ENCODE data around the gene FGF7. TPM values are rescaled to one million over a fixed set of nuclear protein-coding genes. Genes with fewer than 3 reads are reported as not detected.

The FGF7 gene
- total and polyA plus RNA-seq, 9 of the 15 experiments (the other 6 are each of a cell fraction or from before 2014, with no cell fraction given) = not detected

GRCh38 chr15:49472338-49472737 lies 49.3 kb downstream of the FGF7 start (continued):
- no peak for TF ChIP-seq SP1 (CRISPR knock-in tag; IDR thresholded peaks at IDR 0.05)
- no peak for TF ChIP-seq ZBTB26 (CRISPR knock-in tag; IDR thresholded peaks at IDR 0.05)
- TF ChIP-seq KAT8 (IDR thresholded peaks at IDR 0.05; ENCODE audit: low read depth) = no peak
- TF ChIP-seq ZNF316 (IDR thresholded peaks at IDR 0.05) = peak; percentile 69
- no peak for TF ChIP-seq CHD2 (IDR thresholded peaks at IDR 0.05; ENCODE audit: low read depth, low read length)
- no peak for TF ChIP-seq RAD51 (IDR thresholded peaks at IDR 0.05; ENCODE audit: borderline replicate concordance, low read depth)
- TF ChIP-seq TFE3 (CRISPR knock-in tag; IDR thresholded peaks at IDR 0.05) = no peak
- TF ChIP-seq LEF1 (IDR thresholded peaks at IDR 0.05) = no peak
- no peak for TF ChIP-seq STAT5B (CRISPR knock-in tag; IDR thresholded peaks at IDR 0.05)
- TF ChIP-seq ARID2 (IDR thresholded peaks at IDR 0.05) = no peak

- Histone ChIP-seq H3K27ac (ENCODE audit: extremely low read depth, low read depth, low read length) (no peak overlapping the region), H3K27me3 (ENCODE audit: control insufficient read depth in 2 of 2, insufficient read depth in 2 of 2, low read length in 2 of 2) (no peaks in the 10 kb centered on the region), H3K4me1 (replicated peaks in 1 of 2; ENCODE audit: control insufficient read depth in 2 of 2, insufficient read depth in 2 of 2, low read length in 2 of 2) (no peaks in the 10 kb centered on the region), H4K20me1 (replicated peaks; ENCODE audit: control insufficient read depth, insufficient read depth, low read length) (no peaks in the 10 kb centered on the region), H2AFZ (ENCODE audit: low read depth, low read length) (no peak overlapping the region), H3K36me3 (ENCODE audit: control insufficient read depth, insufficient read depth, low read length) (no peaks in the 10 kb centered on the region), H3K4me3 (no peak overlapping the region), H3K9ac (ENCODE audit: insufficient read depth in 1 of 2, low read depth in 2 of 2, low read length in 2 of 2) (no peak overlapping the region), H3K4me2 (ENCODE audit: insufficient read depth, low read length) (no peak overlapping the region), H3K79me2 (ENCODE audit: control insufficient read depth, insufficient read depth, low read length) (no peaks in the 10 kb centered on the region), H3K9me3 (replicated peaks; ENCODE audit: control insufficient read depth, insufficient read depth, low read depth, low read length) (no peaks in the 10 kb centered on the region), H3K9me1 (ENCODE audit: control insufficient read depth, insufficient read depth, low read length) (no peaks in the 10 kb centered on the region)
- DNase-seq (ENCODE audit: extremely low read depth in 1 of 4, low spot score in 3 of 4) (no peak), ATAC-seq (no peak), FAIRE-seq (no peak)
- WGBS (ENCODE audit: insufficient coverage, low coverage, missing lambda C conversion rate) = 6% methylated on average over 1 of the region's 1 CpG
- ChIA-PET CTCF (ENCODE audit: low intra/inter-chr PET ratio) (no interaction called here), POLR2A (no interaction called here)
- no TSS peak for BruUV-seq (replicated peaks)
- in situ Hi-C loops (cut with MboI) = no loop called here
- intact Hi-C loops (cut with micrococcal nuclease) = no loop called here
- TF ChIP-seq ZNF583 (CRISPR knock-in tag; IDR thresholded peaks at IDR 0.05) (no peak), ZNF212 (CRISPR knock-in tag; IDR thresholded peaks at IDR 0.05) (no peak), HDAC3 (IDR thresholded peaks at IDR 0.05; ENCODE audit: borderline replicate concordance, partially characterized antibody) (no peak), PHB (CRISPR knock-in tag; IDR thresholded peaks at IDR 0.05) (no peak), ZNF586 (CRISPR knock-in tag; conservative IDR thresholded peaks at IDR 0.05) (no peak), ZBTB49 (CRISPR knock-in tag; IDR thresholded peaks at IDR 0.05; ENCODE audit: borderline replicate concordance) (no peak), ZNF740 (CRISPR knock-in tag; IDR thresholded peaks at IDR 0.05) (no peak), ZNF740 (tag; IDR thresholded peaks at IDR 0.05) (no peak), DPF2 (IDR thresholded peaks at IDR 0.05) (no peak), ZNF143 (CRISPR knock-in tag; IDR thresholded peaks at IDR 0.05) (no peak)
These were observed 50.0 kb downstream of the FGF7 start for GRCh38 chr15:49473031-49473430.
